Adrenal gland (tissue), 12 donors: ENCODE results near the gene MYH11. TPM values are rescaled to one million over a fixed set of nuclear protein-coding genes. Genes with fewer than 3 reads are reported as not detected.

Source experiments
- DNase-seq, 7 donors: peaks; one replicate each; pipeline ENCODE4 v3.0.0-alpha.2; 2019 to 2020
- H3K27ac ChIP-seq, 5 donors: fragments of 200-600 bp; sonication (generic) in 4 of 5; 1 replicate in 3 of 5; 2 replicates in 2 of 5; pipeline versions ENCODE4 v1.5.1 to v1.8.0; 2016 to 2020; ENCODE audit warnings: mild to moderate bottlenecking in 1 of 5
- H3K27me3 ChIP-seq: fragments of 200-600 bp; 2 replicates; pipeline ENCODE4 v1.8.0; 2021
- H3K36me3 ChIP-seq, 2 donors: fragments of 200-600 bp; replicated peaks in 1 of 2; 1 replicate in 1 of 2; 2 replicates in 1 of 2; pipeline versions ENCODE4 v1.5.1 to v1.8.0; 2018 to 2022
- H3K4me1 ChIP-seq, 2 donors: fragments of 200-600 bp; replicated peaks in 1 of 2; 1 replicate in 1 of 2; 2 replicates in 1 of 2; pipeline versions ENCODE4 v1.5.1 to v1.8.0; 2018 to 2021
- H3K4me3 ChIP-seq, 4 donors: fragments of 200-600 bp; sonication (generic) in 3 of 4; one replicate each; pipeline ENCODE4 v1.5.1; 2016 to 2018
- H3K9me3 ChIP-seq, 3 donors: fragments of 200-600 bp; sonication (generic) in 1 of 3; replicated peaks in 1 of 3; 1 replicate in 2 of 3; 2 replicates in 1 of 3; pipeline versions ENCODE4 v1.5.1 to v1.8.0; 2016 to 2021
- CTCF ChIP-seq, 6 experiments: fragments of 450-650 bp in 4 of 6; fragments of 200-600 bp in 2 of 6; sonication (generic) in 1 of 6; IDR thresholded peaks; 1 replicate in 5 of 6; 2 replicates in 1 of 6; pipeline versions ENCODE4 v1.5.1 to v1.8.0; 2016 to 2021; ENCODE audit warnings: antibody characterized with exemption in 6 of 6, mild to moderate bottlenecking in 2 of 6, moderate library complexity in 1 of 6
- POLR2A ChIP-seq, 2 donors: fragments of 450-650 bp; IDR thresholded peaks; one replicate each; pipeline ENCODE4 v1.6.1; 2017; ENCODE audit warnings: antibody characterized with exemption in 2 of 2, mild to moderate bottlenecking in 2 of 2, moderate library complexity in 1 of 2
- WGBS, 4 donors: extraction: QIAGEN DNeasy Blood & Tissue Kit in 2 of 4; methylation state at CpG; one replicate each; pipeline versions ENCODE4 v1.1.5 to v1.1.7; 2013 to 2017; 5-methylcytosine and 5-hydroxymethylcytosine counted together
- intact Hi-C, 2 donors: fragments of 100-400 bp; cut with DNase I; formaldehyde crosslinking; loops; one replicate each; pipeline versions ENCODE4 v1.14.1 to v1.15.0; 2022 to 2023
- polyA plus RNA-seq, 3 donors: library from polyadenylated mRNA; stranded (reverse); fragments of 200-250 nt in 2 of 3; fragments of 350-450 nt in 1 of 3; fragmentation: Illumina TruSeq in 1 of 3; extraction: RNeasy Lipid Tissue Mini Kit (QIAGEN cat#74804) in 1 of 3; gene quantifications; one replicate each; pipeline ENCODE4 v1.2.3, GENCODE V29; 2013 to 2014
- total RNA-seq, 9 donors: library from RNA; depleted of rRNA in 4 of 9; stranded (reverse); fragments of >200 nt in 4 of 9; fragments of 120-200 nt in 1 of 9; fragmentation: NEBNext Ultra II Directional in 1 of 9; extraction: Animal tissue kit (Norgen Biotek cat#: 25700) in 1 of 9; gene quantifications; one replicate each; pipeline versions ENCODE4 v1.1.0 to v1.2.4, GENCODE V29; 2013 to 2023
- donor health status: healthy with polysubstance abuse.
- donor health status: Bipolar disorder and iron deficiency.
- donor health status: DM: yes; HTN: yes; CAD: no.
- donor health status: DM: no; HTN: no; CAD: no.
- donor health status: DM: no; HTN: no; CAD: no.
- donor health status: DM: yes; HTN: yes; CAD: no.

MYH11 gene
- total and polyA plus RNA-seq, 12 donors, result 2.4 to 45.1 (median 16.5) TPM

- no peak for DNase-seq
- H3K4me1 ChIP-seq, result no peaks in the 10 kb centered on the region
- WGBS, 4 donors, result 86 to 91% (median 88%) methylated on average over 16 to 18 of the region's 18 CpGs
- H3K36me3 ChIP-seq, result no peaks in the 10 kb centered on the region
- no peak for TF ChIP-seq POLR2A (IDR thresholded peaks at IDR 0.05)
- TF ChIP-seq CTCF (IDR thresholded peaks at IDR 0.05), result no peak
- no peak overlapping the region for H3K4me3 ChIP-seq
- H3K27ac ChIP-seq, result no peak overlapping the region
- H3K27me3 ChIP-seq, result no peaks in the 10 kb centered on the region
- intact Hi-C loops, result no loop called here
- H3K9me3 ChIP-seq, result no peaks in the 10 kb centered on the region
Observed at GRCh38 chr16:15737140-15737644, 119.6 kb downstream of the MYH11 start.

DNA sequence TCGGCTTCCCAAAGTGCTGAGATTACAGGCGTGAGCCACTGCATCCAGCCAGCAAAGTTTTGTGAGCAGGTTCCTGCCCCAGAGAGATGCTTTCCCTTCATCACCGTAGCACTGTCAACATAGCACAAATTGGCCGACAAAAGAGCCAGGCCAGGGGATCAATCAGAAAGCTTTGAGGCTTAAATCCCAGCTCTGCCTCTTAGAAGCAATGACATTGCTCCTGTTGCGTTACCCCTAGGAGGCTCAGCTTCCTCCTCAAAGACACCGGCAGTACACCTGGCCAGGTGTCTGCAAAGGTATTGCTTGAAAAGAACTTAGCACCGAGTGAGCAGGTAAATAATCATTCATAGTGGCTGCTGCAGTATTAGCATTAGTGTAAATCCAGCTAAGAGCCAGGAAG is 120.3 kb downstream of the MYH11 start:
- TF ChIP-seq POLR2A (IDR thresholded peaks at IDR 0.05), result no peak
- no peak for TF ChIP-seq CTCF (IDR thresholded peaks at IDR 0.05)
- intact Hi-C loops, result no loop called here
- Histone ChIP-seq H3K4me1 (no peaks in the 10 kb centered on the region), H3K9me3 (no peaks in the 10 kb centered on the region), H3K27ac (no peak overlapping the region), H3K36me3 (no peaks in the 10 kb centered on the region), H3K4me3 (no peak overlapping the region), H3K27me3 (no peaks in the 10 kb centered on the region)
- WGBS, 4 donors, result 79 to 87% (median 86%) methylated on average over 6 to 7 of the region's 7 CpGs
- DNase-seq, result no peak

GRCh38 chr16:15735610-15736009 is 121.2 kb downstream of the MYH11 start:
- Histone ChIP-seq H3K4me1 (no peaks in the 10 kb centered on the region), H3K9me3 (no peaks in the 10 kb centered on the region), H3K27ac (no peak overlapping the region), H3K4me3 (no peak overlapping the region), H3K36me3 (no peaks in the 10 kb centered on the region), H3K27me3 (no peaks in the 10 kb centered on the region)
- no peak for TF ChIP-seq POLR2A (IDR thresholded peaks at IDR 0.05)
- TF ChIP-seq CTCF (IDR thresholded peaks at IDR 0.05), result no peak
- 88 to 94% (median 91%) methylated on average over 3 of the region's 3 CpGs for WGBS, 4 donors
- no peak for DNase-seq
- intact Hi-C loops, result no loop called here

GRCh38 chr16:15732416-15732815 is 124.4 kb downstream of the MYH11 start:
- intact Hi-C loops, result no loop called here
- Histone ChIP-seq H3K4me1 (no peaks in the 10 kb centered on the region), H3K4me3 (no peak overlapping the region), H3K27me3 (no peaks in the 10 kb centered on the region), H3K27ac (no peak overlapping the region), H3K36me3 (no peaks in the 10 kb centered on the region), H3K9me3 (no peaks in the 10 kb centered on the region)
- TF ChIP-seq CTCF (IDR thresholded peaks at IDR 0.05), result no peak
- TF ChIP-seq POLR2A (IDR thresholded peaks at IDR 0.05), result no peak
- WGBS, 4 donors, result 88 to 92% (median 89%) methylated on average over 6 of the region's 6 CpGs
- DNase-seq, result no peak
